Keratinocyte (primary cell): ENCODE data around the gene MIPOL1.

Source experiments
- CTCF ChIP-seq, 3 experiments: IDR thresholded peaks in 1 of 3; conservative IDR thresholded peaks in 1 of 3; optimal IDR thresholded peaks in 1 of 3; 2 replicates in 2 of 3; 3 replicates in 1 of 3; pipeline versions ENCODE3 to v1.5.1; 2011; ENCODE audit warnings: low read length in 3 of 3, mild to moderate bottlenecking in 3 of 3, moderate library complexity in 2 of 3, control low read depth in 1 of 3, inconsistent platforms in 1 of 3; ENCODE audit not compliant: insufficient read depth in 2 of 3; ENCODE audit errors: extremely low read depth in 1 of 3
- EZH2 ChIP-seq: IDR thresholded peaks from one replicate; pipeline ENCODE4 v1.6.1; 2012; ENCODE audit warnings: inconsistent platforms, mild to moderate bottlenecking, low read length, moderate library complexity

GRCh38 chr14:37232907-37233481 lies 35.3 kb downstream of the MIPOL1 start:
- TF ChIP-seq CTCF (optimal IDR thresholded peaks at IDR 0.05 in 1 of 3, IDR thresholded peaks at IDR 0.05 in 1 of 3, conservative IDR thresholded peaks at IDR 0.05 in 1 of 3; ENCODE audit: extremely low read depth in 1 of 3, insufficient read depth in 2 of 3, low read length in 3 of 3) (peak; percentile 35 to 66 (median 56)), EZH2 (no peak)
